IPS DF 6.9 (cell line): ENCODE results near the gene KIAA1755.
A peak's percentile ranks its signal among the peaks of the same experiment; 100 is the strongest.

Experiments
- DNase-seq: peaks from one replicate; pipeline ENCODE4 v3.0.0-alpha.2; 2013; ENCODE audit warnings: low read depth, low spot score
- H3K27ac ChIP-seq: one replicate; pipeline ENCODE4 v1.5.1; 2013; ENCODE audit warnings: low read length, control low read depth
- H3K27me3 ChIP-seq: 2 replicates; pipeline ENCODE4 v1.6.1; 2013; ENCODE audit warnings: mild to moderate bottlenecking, low read length; ENCODE audit not compliant: control insufficient read depth, insufficient read depth
- H3K36me3 ChIP-seq: 2 replicates; pipeline ENCODE4 v1.6.1; 2013; ENCODE audit warnings: low read length; ENCODE audit not compliant: control insufficient read depth, insufficient read depth
- H3K4me1 ChIP-seq: 2 replicates; pipeline ENCODE4 v1.6.1; 2013; ENCODE audit warnings: low read length; ENCODE audit not compliant: control insufficient read depth, insufficient read depth
- H3K4me3 ChIP-seq: 2 replicates; pipeline ENCODE4 v1.5.1; 2013; ENCODE audit warnings: mild to moderate bottlenecking, low read length
- H3K9me3 ChIP-seq: 2 replicates; pipeline ENCODE4 v1.6.1; 2013; ENCODE audit warnings: low read length, inconsistent platforms; ENCODE audit not compliant: control insufficient read depth, insufficient read depth
- WGBS: extraction: QIAGEN DNeasy Blood & Tissue Kit; methylation state at CpG from one replicate; pipeline ENCODE4 v1.1.7; 2013; ENCODE audit warnings: mixed read lengths, missing lambda C conversion rate; ENCODE audit not compliant: insufficient read length, insufficient coverage; 5-methylcytosine and 5-hydroxymethylcytosine counted together

Gene KIAA1755, protein sequence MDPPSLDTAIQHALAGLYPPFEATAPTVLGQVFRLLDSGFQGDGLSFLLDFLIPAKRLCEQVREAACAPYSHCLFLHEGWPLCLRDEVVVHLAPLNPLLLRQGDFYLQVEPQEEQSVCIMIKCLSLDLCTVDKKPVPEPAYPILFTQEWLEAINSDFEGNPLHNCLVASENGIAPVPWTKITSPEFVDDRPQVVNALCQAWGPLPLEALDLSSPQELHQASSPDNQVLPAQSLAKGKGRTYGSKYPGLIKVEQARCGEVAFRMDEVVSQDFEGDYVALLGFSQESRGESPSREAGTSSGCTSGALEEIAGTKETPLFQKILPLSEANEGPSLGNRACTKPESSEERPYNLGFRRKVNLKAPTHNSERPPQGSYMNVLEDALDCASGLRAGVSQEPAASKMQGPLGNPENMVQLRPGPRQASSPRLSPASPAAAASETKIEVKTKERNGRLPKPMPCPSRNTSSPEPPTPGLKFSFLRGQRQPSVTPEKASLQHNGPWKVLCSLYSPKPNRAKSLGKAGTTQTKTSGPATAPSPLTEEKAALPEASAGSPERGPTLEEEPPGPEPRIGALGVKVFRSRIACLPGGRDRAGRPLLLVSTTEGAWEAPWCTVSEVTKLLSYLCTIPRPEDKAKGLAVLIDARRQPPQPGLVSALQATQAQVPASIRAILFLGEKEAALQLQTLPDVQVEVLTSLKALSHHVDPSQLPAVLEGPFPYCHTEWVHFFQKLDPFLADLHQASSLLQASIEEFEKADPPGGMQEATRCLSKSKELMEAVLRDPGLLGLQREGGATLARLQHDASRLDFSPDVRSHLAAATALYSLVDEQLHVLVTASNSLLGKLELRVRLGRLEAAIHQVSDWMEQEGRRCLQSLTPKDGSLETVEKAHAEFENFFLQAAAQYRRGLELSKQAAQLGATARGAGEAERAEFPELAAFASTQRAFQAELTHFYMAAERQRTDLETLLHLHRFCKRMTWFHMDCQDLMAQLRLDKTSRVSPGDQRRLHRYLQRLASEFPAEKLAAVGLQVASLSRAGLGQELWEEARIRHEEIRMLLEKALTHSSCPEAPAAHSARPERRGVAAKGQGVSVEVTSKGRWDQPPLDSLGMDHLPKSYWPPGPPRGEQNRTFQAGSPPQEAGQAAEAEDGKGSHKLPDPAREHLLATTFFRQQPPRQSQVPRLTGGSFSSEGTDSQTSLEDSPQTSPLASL

DNA sequence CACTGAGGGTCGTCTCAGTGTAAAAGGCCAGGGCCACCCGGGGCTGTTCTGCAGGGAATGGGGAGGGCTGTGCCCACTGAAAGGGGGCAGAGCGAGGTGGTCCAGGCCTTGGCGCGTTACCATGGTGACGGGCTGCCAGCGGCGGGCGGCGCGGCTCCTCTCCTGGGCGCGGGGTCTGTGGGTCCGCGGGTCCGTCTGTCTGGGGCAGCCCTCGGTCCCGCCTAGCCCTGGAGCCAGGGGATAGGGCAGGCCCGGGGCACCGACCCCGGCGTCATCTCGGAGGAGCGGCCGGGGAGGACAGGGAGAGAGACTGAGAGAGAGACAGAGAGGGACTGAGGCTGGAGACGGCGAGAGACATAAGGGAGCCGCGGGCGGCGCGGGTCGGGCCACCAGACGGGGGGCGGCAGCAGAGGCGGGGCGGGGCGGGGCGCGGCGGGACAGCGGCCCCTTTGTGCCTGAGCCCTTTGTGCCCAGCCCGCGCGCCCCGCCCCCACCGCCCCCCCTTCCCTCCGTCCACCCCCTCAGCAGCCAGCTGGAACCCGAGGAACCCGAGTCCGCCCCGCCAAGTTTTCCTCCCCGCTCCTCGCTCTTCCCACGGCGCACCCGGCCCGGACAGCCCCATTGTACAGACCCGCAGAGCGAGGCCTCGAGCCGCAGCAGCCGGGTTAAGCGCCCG lies at the start of gene KIAA1755:
TSS of gene KIAA1755 (minus strand) at position 358 of the 676 bp plus-strand sequence. CDS start at position 123, 235 bp downstream.
- Histone ChIP-seq H3K27me3 (peaks cover 3% of the 10 kb centered on the region), H3K36me3 (no peaks in the 10 kb centered on the region), H3K4me3 (peak within 1 kb of the TSS; percentile 39; the same call in 1 of the 2 replicates), H3K27ac (no peak within 1 kb of the TSS), H3K9me3 (no peaks in the 10 kb centered on the region), H3K4me1 (peaks cover 1% of the 10 kb centered on the region; the same call in 1 of the 2 replicates)
- WGBS, result no CpG with 5 or more reads among the region's 65 CpGs
- no peak for DNase-seq

DNA sequence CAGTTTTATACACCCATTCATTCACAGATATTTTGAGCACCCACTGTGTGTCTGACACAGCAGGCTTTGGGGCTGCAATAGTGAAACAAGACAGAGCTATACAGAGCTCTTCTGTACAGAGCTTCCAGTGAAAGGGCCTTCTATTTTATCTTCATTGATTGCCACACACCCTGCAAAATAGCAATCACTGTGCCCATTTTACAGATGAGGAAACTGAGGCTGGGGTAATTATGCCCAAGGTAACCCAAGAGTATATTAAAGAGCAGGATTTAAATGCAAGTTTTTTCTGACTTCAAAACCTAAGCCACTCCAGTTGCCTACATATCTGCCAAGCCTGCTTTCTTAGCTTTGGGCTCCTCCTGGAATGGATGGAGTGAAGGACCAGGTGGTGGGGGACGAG lies 47.9 kb upstream of the KIAA1755 start:
- Histone ChIP-seq H3K27me3 (no peaks in the 10 kb centered on the region), H3K27ac (no peak overlapping the region), H3K4me1 (no peaks in the 10 kb centered on the region), H3K36me3 (no peaks in the 10 kb centered on the region), H3K9me3 (no peaks in the 10 kb centered on the region), H3K4me3 (no peak overlapping the region)
- DNase-seq, result no peak
- no CpG with 5 or more reads among the region's 1 CpG for WGBS

DNA sequence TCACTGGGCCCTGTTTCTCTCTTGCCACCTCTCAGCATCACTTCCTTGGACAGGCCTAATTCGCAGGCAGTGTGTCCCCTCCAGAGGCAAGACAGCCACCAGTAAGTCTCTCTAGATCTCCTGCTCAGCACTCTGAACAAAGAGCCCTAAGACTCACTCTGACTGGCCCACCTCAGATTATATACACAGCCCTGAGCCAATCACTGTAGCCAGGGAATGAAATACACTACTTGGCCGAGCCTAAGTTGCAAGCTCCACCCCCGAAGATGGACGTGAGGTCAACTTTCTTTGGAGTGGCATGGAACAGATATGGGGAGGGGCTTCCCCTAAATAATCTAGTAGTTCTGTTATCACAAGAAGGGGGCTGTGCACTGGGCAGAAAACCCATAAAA lies 47.5 kb upstream of the KIAA1755 start:
- no peak overlapping the region for H3K27ac ChIP-seq

DNA sequence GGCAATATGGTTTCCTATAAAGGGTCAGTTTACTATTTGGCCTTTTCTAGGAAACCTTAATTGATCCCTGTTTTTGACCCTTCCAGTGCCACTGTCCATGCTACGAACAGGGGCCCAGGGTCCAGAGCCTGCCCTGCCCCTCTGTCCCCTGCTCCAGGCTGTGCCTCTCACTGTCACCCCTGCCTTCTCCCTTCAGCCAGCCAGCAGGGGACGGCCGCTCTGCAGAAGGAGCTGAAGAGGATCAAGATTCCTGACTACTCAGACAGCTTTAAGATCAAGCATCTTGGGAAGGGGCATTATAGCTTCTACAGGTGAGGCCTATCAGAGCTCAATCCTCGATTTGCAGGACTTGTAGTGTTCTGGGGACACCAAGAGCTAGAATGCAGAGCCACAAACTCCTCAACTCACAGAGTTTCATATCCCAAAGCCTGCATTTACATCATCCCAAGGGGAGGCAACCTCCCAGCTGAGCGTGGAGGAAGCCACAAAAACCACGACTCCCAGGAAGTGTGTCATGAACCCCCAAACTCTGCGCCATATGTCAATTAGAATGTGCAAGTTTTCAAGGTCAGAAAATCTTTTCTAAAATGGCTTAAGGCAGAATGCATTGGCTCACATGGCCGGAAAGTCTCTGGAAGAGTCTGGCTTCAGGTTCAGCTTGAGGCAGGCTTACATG lies 47.0 kb upstream of the KIAA1755 start:
- Histone ChIP-seq H3K9me3 (no peaks in the 10 kb centered on the region), H3K4me1 (no peaks in the 10 kb centered on the region), H3K27ac (no peak overlapping the region), H3K4me3 (no peak overlapping the region), H3K36me3 (no peaks in the 10 kb centered on the region), H3K27me3 (no peaks in the 10 kb centered on the region)
- no CpG with 5 or more reads among the region's 8 CpGs for WGBS
- DNase-seq, result no peak

More for the DNA sequence above, 47.5 kb upstream of the KIAA1755 start:
- Histone ChIP-seq H3K27me3 (no peaks in the 10 kb centered on the region), H3K36me3 (no peaks in the 10 kb centered on the region), H3K9me3 (no peaks in the 10 kb centered on the region), H3K4me3 (no peak overlapping the region), H3K4me1 (no peaks in the 10 kb centered on the region)
- DNase-seq, result no peak
- WGBS, result no CpG with 5 or more reads among the region's 4 CpGs

DNA sequence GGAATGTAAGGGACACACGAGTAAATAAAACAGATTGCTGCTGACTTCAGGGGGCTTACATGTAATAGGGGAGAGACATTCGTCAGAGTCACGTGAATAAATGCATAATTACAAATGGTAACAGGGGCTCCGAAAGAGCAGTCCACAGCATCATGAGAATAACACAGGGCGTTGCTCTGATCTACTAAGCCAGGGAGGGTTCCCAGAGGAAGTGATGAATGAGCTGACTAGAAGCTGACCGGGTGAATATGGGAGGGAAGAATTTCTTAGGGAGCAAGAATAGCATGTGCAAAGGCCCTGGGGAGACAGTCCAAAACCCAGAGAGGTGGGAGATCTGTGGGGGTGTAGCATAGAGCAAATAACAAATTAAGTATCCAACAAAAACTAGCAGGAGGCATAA lies 45.8 kb upstream of the KIAA1755 start:
- H3K9me3 ChIP-seq, result no peaks in the 10 kb centered on the region
- WGBS, result no CpG with 5 or more reads among the region's 6 CpGs
- no peak for DNase-seq
- H3K4me1 ChIP-seq, result no peaks in the 10 kb centered on the region
- no peaks in the 10 kb centered on the region for H3K27me3 ChIP-seq
- no peak overlapping the region for H3K4me3 ChIP-seq
- no peaks in the 10 kb centered on the region for H3K36me3 ChIP-seq
- H3K27ac ChIP-seq, result no peak overlapping the region

DNA sequence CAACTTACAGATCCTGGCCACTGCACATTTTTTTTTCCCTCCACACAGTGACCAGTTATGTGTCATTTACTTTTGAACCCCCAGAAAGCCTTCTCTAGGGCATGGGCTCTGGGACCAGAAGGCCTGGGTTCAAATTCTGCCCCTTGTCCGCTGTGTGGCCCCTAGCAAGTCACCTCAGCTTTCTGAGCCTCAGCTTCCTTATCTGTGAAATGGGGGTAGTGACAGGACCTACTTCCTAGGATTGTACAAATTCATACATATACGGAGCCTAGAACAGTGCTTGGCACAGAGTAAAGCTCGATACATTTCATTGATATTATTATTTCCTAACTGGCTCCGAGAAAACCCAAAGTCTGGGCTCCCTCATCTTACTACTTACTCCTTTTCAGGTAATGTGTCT lies 45.0 kb upstream of the KIAA1755 start:
- no CpG with 5 or more reads among the region's 4 CpGs for WGBS
- H3K4me1 ChIP-seq, result no peaks in the 10 kb centered on the region

DNA sequence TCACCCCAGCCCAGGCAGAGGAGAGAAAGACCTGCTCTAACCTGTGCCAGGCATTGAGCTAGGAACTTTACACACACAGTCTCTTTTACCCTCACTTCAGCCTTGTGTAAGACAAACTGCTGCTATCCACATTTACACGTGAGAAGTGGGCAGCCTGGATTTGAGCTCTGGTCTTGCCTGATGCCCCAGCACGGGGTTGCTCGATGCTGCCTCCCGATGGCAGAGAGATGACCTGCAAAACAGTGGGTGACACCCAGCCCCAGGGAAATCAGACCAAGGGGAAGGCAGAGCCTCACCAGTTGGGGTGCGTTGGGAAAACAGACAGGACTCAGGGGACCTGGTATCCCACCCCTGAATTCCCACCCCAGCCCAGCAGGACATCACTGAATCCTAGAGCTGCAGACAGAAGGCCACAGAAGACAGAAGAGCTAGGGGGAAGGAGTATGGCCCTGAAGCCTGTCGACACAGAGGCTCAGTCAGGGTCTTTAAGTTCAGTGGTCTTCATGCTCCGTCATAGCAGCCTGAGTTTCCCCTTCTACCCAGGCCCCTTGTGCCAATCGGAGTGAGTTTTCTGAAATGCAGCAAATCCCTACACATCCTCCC lies 44.4 kb upstream of the KIAA1755 start:
- DNase-seq, result no peak
- Histone ChIP-seq H3K36me3 (no peaks in the 10 kb centered on the region), H3K27ac (no peak overlapping the region), H3K4me1 (peaks cover under 1% of the 10 kb centered on the region), H3K9me3 (no peaks in the 10 kb centered on the region), H3K4me3 (no peak overlapping the region), H3K27me3 (no peaks in the 10 kb centered on the region)
- no CpG with 5 or more reads among the region's 8 CpGs for WGBS

More for the DNA sequence above, 45.0 kb upstream of the KIAA1755 start:
- Histone ChIP-seq H3K27ac (no peak overlapping the region), H3K4me3 (no peak overlapping the region), H3K27me3 (no peaks in the 10 kb centered on the region), H3K9me3 (no peaks in the 10 kb centered on the region), H3K36me3 (no peaks in the 10 kb centered on the region)
- no peak for DNase-seq

DNA sequence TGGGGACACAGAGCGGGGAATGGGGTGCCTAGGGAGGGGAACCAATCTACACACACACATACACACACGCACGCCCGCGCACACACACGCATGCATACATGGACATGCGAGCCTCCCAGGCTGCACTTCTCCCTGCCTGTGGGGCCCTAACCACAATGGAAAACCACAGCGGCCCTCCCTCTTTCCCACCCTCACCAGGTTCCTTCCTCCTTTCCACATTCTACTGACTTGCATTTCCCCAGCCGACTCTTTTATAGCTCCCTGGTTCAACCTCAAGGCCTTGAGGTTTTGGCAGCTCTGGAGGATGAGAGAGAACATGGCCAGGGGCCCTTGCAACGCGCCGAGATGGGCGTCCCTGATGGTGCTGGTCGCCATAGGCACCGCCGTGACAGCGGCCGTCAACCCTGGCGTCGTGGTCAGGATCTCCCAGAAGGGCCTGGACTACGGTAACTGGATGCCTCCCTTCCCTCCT lies 43.4 kb upstream of the KIAA1755 start, which contains the start of gene BPI:
TSS of gene BPI (plus strand) at position 249 of the 472 bp plus-strand sequence. CDS start at position 317, 68 bp downstream.
- no CpG with 5 or more reads among the region's 21 CpGs for WGBS
- Histone ChIP-seq H3K36me3 (no peaks in the 10 kb centered on the region), H3K27ac (no peak within 1 kb of the TSS), H3K27me3 (no peaks in the 10 kb centered on the region), H3K9me3 (no peaks in the 10 kb centered on the region), H3K4me1 (peaks cover 3% of the 10 kb centered on the region), H3K4me3 (no peak within 1 kb of the TSS)
- DNase-seq, result no peak

DNA sequence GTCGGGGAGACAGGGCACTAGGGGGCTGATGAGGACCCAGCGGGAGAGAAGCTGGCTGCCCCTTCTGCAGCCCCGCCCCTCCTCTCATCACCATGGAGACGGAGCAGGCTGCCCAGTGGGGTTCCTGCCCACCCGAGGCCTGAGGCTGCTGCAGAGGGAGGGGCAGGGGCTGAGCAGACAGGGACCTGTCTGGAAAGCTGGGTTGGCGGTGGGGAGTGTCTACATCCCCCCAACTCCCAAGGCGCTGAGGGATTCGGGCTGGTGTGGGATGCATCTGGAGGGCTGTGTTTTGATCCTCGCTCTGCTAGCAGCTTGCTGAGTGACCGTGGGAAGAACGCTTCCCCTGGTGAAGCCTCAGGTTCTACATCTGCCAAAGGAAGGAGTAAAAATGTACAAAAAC lies 42.3 kb upstream of the KIAA1755 start:
- no CpG with 5 or more reads among the region's 11 CpGs for WGBS
- Histone ChIP-seq H3K4me3 (no peak overlapping the region), H3K27me3 (no peaks in the 10 kb centered on the region), H3K27ac (no peak overlapping the region), H3K36me3 (no peaks in the 10 kb centered on the region), H3K4me1 (peaks cover 3% of the 10 kb centered on the region), H3K9me3 (no peaks in the 10 kb centered on the region)
- DNase-seq, result no peak
